ENCODE data around the gene CYP27C1.

DNA sequence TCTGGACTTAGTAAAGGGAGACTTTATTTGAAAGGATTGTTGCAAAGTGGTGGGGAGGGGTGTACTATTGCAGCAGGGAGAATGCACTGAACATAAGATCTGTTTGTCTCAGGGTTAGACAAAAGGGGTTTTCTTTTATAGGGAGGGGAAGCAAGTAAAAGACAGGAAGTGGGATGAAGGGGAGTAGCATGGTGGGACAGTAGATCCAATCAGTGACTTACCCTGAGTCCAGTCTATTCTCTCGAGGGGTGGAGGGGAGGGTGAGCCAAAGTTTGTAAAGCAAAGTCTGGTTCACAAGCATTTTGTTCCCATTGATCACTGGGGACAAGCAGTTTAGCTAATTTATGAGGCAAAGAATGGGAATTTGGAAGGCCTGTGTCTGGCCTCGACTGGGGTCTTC, 35.0 kb upstream of the CYP27C1 start:
- TF ChIP-seq, protein P1, sequence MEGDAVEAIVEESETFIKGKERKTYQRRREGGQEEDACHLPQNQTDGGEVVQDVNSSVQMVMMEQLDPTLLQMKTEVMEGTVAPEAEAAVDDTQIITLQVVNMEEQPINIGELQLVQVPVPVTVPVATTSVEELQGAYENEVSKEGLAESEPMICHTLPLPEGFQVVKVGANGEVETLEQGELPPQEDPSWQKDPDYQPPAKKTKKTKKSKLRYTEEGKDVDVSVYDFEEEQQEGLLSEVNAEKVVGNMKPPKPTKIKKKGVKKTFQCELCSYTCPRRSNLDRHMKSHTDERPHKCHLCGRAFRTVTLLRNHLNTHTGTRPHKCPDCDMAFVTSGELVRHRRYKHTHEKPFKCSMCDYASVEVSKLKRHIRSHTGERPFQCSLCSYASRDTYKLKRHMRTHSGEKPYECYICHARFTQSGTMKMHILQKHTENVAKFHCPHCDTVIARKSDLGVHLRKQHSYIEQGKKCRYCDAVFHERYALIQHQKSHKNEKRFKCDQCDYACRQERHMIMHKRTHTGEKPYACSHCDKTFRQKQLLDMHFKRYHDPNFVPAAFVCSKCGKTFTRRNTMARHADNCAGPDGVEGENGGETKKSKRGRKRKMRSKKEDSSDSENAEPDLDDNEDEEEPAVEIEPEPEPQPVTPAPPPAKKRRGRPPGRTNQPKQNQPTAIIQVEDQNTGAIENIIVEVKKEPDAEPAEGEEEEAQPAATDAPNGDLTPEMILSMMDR (IDR thresholded peaks at IDR 0.05): no peak
- TF ChIP-seq POLR2A (IDR thresholded peaks at IDR 0.05): no peak
